ENCODE measurements around the gene TENM4. TPM values are rescaled to one million over a fixed set of nuclear protein-coding genes. Genes with fewer than 3 reads are reported as not detected.

TENM4 gene
- total RNA-seq, 1 donor from 2014 or later, result 3.8 TPM

- H3K4me3 Mint-ChIP-seq (ENCODE audit: unreplicated experiment), result no peak overlapping the region
- DNase-seq (ENCODE audit: low spot score), result no peak
- H3K9me3 Mint-ChIP-seq (ENCODE audit: low read depth), result no peaks in the 10 kb centered on the region
- H3K27ac Mint-ChIP-seq (ENCODE audit: unreplicated experiment), result no peak overlapping the region
- no peaks in the 10 kb centered on the region for H3K27me3 Mint-ChIP-seq (ENCODE audit: low read depth)
- no peak for TF ChIP-seq CTCF (IDR thresholded peaks at IDR 0.05)
- H3K4me1 Mint-ChIP-seq (ENCODE audit: low read depth), result no peaks in the 10 kb centered on the region
- no peaks in the 10 kb centered on the region for H3K36me3 Mint-ChIP-seq (ENCODE audit: low read depth)
Observed at GRCh38 chr11:79165908-79166307, 274.9 kb downstream of the TENM4 start.

- Mint-ChIP-seq H3K4me1 (ENCODE audit: low read depth) (no peaks in the 10 kb centered on the region), H3K27ac (ENCODE audit: unreplicated experiment) (no peak overlapping the region), H3K9me3 (ENCODE audit: low read depth) (no peaks in the 10 kb centered on the region), H3K36me3 (ENCODE audit: low read depth) (no peaks in the 10 kb centered on the region), H3K4me3 (ENCODE audit: unreplicated experiment) (no peak overlapping the region), H3K27me3 (ENCODE audit: low read depth) (no peaks in the 10 kb centered on the region)
- TF ChIP-seq CTCF (IDR thresholded peaks at IDR 0.05), result peak; percentile 79
- DNase-seq (ENCODE audit: low spot score), result no peak
Observed at GRCh38 chr11:79160791-79161403, 279.9 kb downstream of the TENM4 start.

- no peak overlapping the region for H3K4me3 Mint-ChIP-seq (ENCODE audit: unreplicated experiment)
- no peak for DNase-seq (ENCODE audit: low spot score)
- no peaks in the 10 kb centered on the region for H3K27me3 Mint-ChIP-seq (ENCODE audit: low read depth)
- TF ChIP-seq CTCF (IDR thresholded peaks at IDR 0.05), result peak; percentile 73
- no peaks in the 10 kb centered on the region for H3K4me1 Mint-ChIP-seq (ENCODE audit: low read depth)
- H3K36me3 Mint-ChIP-seq (ENCODE audit: low read depth), result no peaks in the 10 kb centered on the region
- no peak overlapping the region for H3K27ac Mint-ChIP-seq (ENCODE audit: unreplicated experiment)
- no peaks in the 10 kb centered on the region for H3K9me3 Mint-ChIP-seq (ENCODE audit: low read depth)
Observed at GRCh38 chr11:79159657-79160450, 281.0 kb downstream of the TENM4 start.

- TF ChIP-seq CTCF (IDR thresholded peaks at IDR 0.05), result no peak
- Mint-ChIP-seq H3K27ac (ENCODE audit: unreplicated experiment) (no peak overlapping the region), H3K9me3 (ENCODE audit: low read depth) (no peaks in the 10 kb centered on the region), H3K27me3 (ENCODE audit: low read depth) (no peaks in the 10 kb centered on the region), H3K4me1 (ENCODE audit: low read depth) (peaks cover 4% of the 10 kb centered on the region), H3K36me3 (ENCODE audit: low read depth) (no peaks in the 10 kb centered on the region), H3K4me3 (ENCODE audit: unreplicated experiment) (no peak overlapping the region)
- DNase-seq (ENCODE audit: low spot score), result no peak
Observed at GRCh38 chr11:79157738-79158137, 283.1 kb downstream of the TENM4 start.

- TF ChIP-seq CTCF (IDR thresholded peaks at IDR 0.05), result no peak
- Mint-ChIP-seq H3K4me1 (ENCODE audit: low read depth) (peaks cover 12% of the 10 kb centered on the region), H3K4me3 (ENCODE audit: unreplicated experiment) (no peak overlapping the region), H3K27me3 (ENCODE audit: low read depth) (no peaks in the 10 kb centered on the region), H3K36me3 (ENCODE audit: low read depth) (no peaks in the 10 kb centered on the region), H3K9me3 (ENCODE audit: low read depth) (no peaks in the 10 kb centered on the region), H3K27ac (ENCODE audit: unreplicated experiment) (no peak overlapping the region)
- no peak for DNase-seq (ENCODE audit: low spot score)
Observed at GRCh38 chr11:79156031-79156430, 284.8 kb downstream of the TENM4 start.

Measured in chondrocyte (in vitro differentiated cells).